HG02970 (cell line): Measurements from ENCODE around the gene ARHGAP45.

ENCODE experiments used
- ATAC-seq: cut with Tn5 transposase; IDR thresholded peaks from one replicate; pipeline ENCODE4 v1.9.1; 2021; ENCODE audit warnings: mild to moderate bottlenecking, moderate library complexity, moderate number of reproducible peaks; ENCODE audit not compliant: unreplicated experiment, low FRiP score

The ARHGAP45 gene

GRCh38 chr19:1069009-1069779 is 2.2 kb downstream of the ARHGAP45 start:
- no peak for ATAC-seq

GRCh38 chr19:1070576-1070930 is 3.6 kb downstream of the ARHGAP45 start:
- no peak for ATAC-seq

GRCh38 chr19:1070931-1071791 is 4.2 kb downstream of the ARHGAP45 start:
- ATAC-seq: no peak

- ATAC-seq: no peak
These were observed 5.5 kb downstream of the ARHGAP45 start for GRCh38 chr19:1072371-1073015.

- ATAC-seq: no peak
These were observed 6.3 kb downstream of the ARHGAP45 start for GRCh38 chr19:1073063-1073955.

- ATAC-seq: no peak
These were observed 7.1 kb downstream of the ARHGAP45 start for GRCh38 chr19:1073956-1074517.

- ATAC-seq: peak; percentile 43
These were observed 7.7 kb downstream of the ARHGAP45 start for GRCh38 chr19:1074544-1075283.

GRCh38 chr19:1076046-1076386 is 9.0 kb downstream of the ARHGAP45 start:
- ATAC-seq: no peak

GRCh38 chr19:1076951-1077350 is 10.0 kb downstream of the ARHGAP45 start:
- no peak for ATAC-seq

GRCh38 chr19:1079566-1080111 is 12.7 kb downstream of the ARHGAP45 start:
- no peak for ATAC-seq

- ATAC-seq: no peak
These were observed 13.6 kb downstream of the ARHGAP45 start for GRCh38 chr19:1080360-1081161.

GRCh38 chr19:1081301-1082164 is 14.6 kb downstream of the ARHGAP45 start:
- no peak for ATAC-seq

GRCh38 chr19:1082165-1082927 is 15.4 kb downstream of the ARHGAP45 start:
- ATAC-seq: no peak

GRCh38 chr19:1082928-1083816 is 16.2 kb downstream of the ARHGAP45 start:
- ATAC-seq: no peak

- no peak for ATAC-seq
These were observed 17.3 kb downstream of the ARHGAP45 start for GRCh38 chr19:1084024-1084868.
